Adrenal gland (tissue), 12 donors: ENCODE measurements around the gene MPL. TPM values are rescaled to one million over a fixed set of nuclear protein-coding genes. Genes with fewer than 3 reads are reported as not detected.
A peak's percentile ranks its signal among the peaks of the same experiment; 100 is the strongest.

Experiments
- DNase-seq, 7 donors: peaks; one replicate each; pipeline ENCODE4 v3.0.0-alpha.2; 2019 to 2020
- H3K27ac ChIP-seq, 5 donors: fragments of 200-600 bp; sonication (generic) in 4 of 5; 1 replicate in 3 of 5; 2 replicates in 2 of 5; pipeline versions ENCODE4 v1.5.1 to v1.8.0; 2016 to 2020; ENCODE audit warnings: mild to moderate bottlenecking in 1 of 5
- H3K27me3 ChIP-seq: fragments of 200-600 bp; 2 replicates; pipeline ENCODE4 v1.8.0; 2021
- H3K36me3 ChIP-seq, 2 donors: fragments of 200-600 bp; replicated peaks in 1 of 2; 1 replicate in 1 of 2; 2 replicates in 1 of 2; pipeline versions ENCODE4 v1.5.1 to v1.8.0; 2018 to 2022
- H3K4me1 ChIP-seq, 2 donors: fragments of 200-600 bp; replicated peaks in 1 of 2; 1 replicate in 1 of 2; 2 replicates in 1 of 2; pipeline versions ENCODE4 v1.5.1 to v1.8.0; 2018 to 2021
- H3K4me3 ChIP-seq, 4 donors: fragments of 200-600 bp; sonication (generic) in 3 of 4; one replicate each; pipeline ENCODE4 v1.5.1; 2016 to 2018
- H3K9me3 ChIP-seq, 3 donors: fragments of 200-600 bp; sonication (generic) in 1 of 3; replicated peaks in 1 of 3; 1 replicate in 2 of 3; 2 replicates in 1 of 3; pipeline versions ENCODE4 v1.5.1 to v1.8.0; 2016 to 2021
- POLR2A ChIP-seq, 2 donors: fragments of 450-650 bp; IDR thresholded peaks; one replicate each; pipeline ENCODE4 v1.6.1; 2017; ENCODE audit warnings: antibody characterized with exemption in 2 of 2, mild to moderate bottlenecking in 2 of 2, moderate library complexity in 1 of 2
- WGBS, 4 donors: extraction: QIAGEN DNeasy Blood & Tissue Kit in 2 of 4; methylation state at CpG; one replicate each; pipeline versions ENCODE4 v1.1.5 to v1.1.7; 2013 to 2017; 5-methylcytosine and 5-hydroxymethylcytosine counted together
- intact Hi-C, 2 donors: fragments of 100-400 bp; cut with DNase I; formaldehyde crosslinking; loops; one replicate each; pipeline versions ENCODE4 v1.14.1 to v1.15.0; 2022 to 2023
- polyA plus RNA-seq, 3 donors: library from polyadenylated mRNA; stranded (reverse); fragments of 200-250 nt in 2 of 3; fragments of 350-450 nt in 1 of 3; fragmentation: Illumina TruSeq in 1 of 3; extraction: RNeasy Lipid Tissue Mini Kit (QIAGEN cat#74804) in 1 of 3; gene quantifications; one replicate each; pipeline ENCODE4 v1.2.3, GENCODE V29; 2013 to 2014
- total RNA-seq, 9 donors: library from RNA; depleted of rRNA in 4 of 9; stranded (reverse); fragments of >200 nt in 4 of 9; fragments of 120-200 nt in 1 of 9; fragmentation: NEBNext Ultra II Directional in 1 of 9; extraction: Animal tissue kit (Norgen Biotek cat#: 25700) in 1 of 9; gene quantifications; one replicate each; pipeline versions ENCODE4 v1.1.0 to v1.2.4, GENCODE V29; 2013 to 2023
- TF ChIP-seq, protein P1 (sequence below), 6 experiments: fragments of 450-650 bp in 4 of 6; fragments of 200-600 bp in 2 of 6; sonication (generic) in 1 of 6; IDR thresholded peaks; 1 replicate in 5 of 6; 2 replicates in 1 of 6; pipeline versions ENCODE4 v1.5.1 to v1.8.0; 2016 to 2021; ENCODE audit warnings: antibody characterized with exemption in 6 of 6, mild to moderate bottlenecking in 2 of 6, moderate library complexity in 1 of 6
- donor health status: healthy with polysubstance abuse.
- donor health status: Bipolar disorder and iron deficiency.
- donor health status: DM: yes; HTN: yes; CAD: no.
- donor health status: DM: no; HTN: no; CAD: no.
- donor health status: DM: no; HTN: no; CAD: no.
- donor health status: DM: yes; HTN: yes; CAD: no.

Gene MPL
- total and polyA plus RNA-seq, 12 donors: 0.11 to 0.61 (median 0.31) TPM; not detected in 6

GRCh38 chr1:43389326-43390313 is 52.0 kb downstream of the MPL start, which contains the start of the genes MED8 and SZT2:
MED8 (minus strand) TSS chr1:43389800; CDS start chr1:43389764, 36 bp downstream.
SZT2 (plus strand) TSS chr1:43389899; CDS start chr1:43389969, 70 bp downstream.
- peak within 1 kb of the TSS; percentile 65 to 93 (median 86) for H3K4me3 ChIP-seq
- WGBS, 4 donors: 0 to 1% (median 0%) methylated on average over 43 to 65 of the region's 65 CpGs
- peak within 1 kb of the TSS; percentile 51 to 88 (median 67) for H3K27ac ChIP-seq
- intact Hi-C loops: no loop called here
- no peaks in the 10 kb centered on the region for H3K27me3 ChIP-seq
- peak; percentile 96 to 99 (median 96) for DNase-seq
- no peaks in the 10 kb centered on the region for H3K9me3 ChIP-seq
- H3K36me3 ChIP-seq: peaks cover 0 to 31% of the 10 kb centered on the region in 2 donors
- H3K4me1 ChIP-seq: peaks cover 16 to 27% of the 10 kb centered on the region in 2 donors
- TF ChIP-seq, protein P1, sequence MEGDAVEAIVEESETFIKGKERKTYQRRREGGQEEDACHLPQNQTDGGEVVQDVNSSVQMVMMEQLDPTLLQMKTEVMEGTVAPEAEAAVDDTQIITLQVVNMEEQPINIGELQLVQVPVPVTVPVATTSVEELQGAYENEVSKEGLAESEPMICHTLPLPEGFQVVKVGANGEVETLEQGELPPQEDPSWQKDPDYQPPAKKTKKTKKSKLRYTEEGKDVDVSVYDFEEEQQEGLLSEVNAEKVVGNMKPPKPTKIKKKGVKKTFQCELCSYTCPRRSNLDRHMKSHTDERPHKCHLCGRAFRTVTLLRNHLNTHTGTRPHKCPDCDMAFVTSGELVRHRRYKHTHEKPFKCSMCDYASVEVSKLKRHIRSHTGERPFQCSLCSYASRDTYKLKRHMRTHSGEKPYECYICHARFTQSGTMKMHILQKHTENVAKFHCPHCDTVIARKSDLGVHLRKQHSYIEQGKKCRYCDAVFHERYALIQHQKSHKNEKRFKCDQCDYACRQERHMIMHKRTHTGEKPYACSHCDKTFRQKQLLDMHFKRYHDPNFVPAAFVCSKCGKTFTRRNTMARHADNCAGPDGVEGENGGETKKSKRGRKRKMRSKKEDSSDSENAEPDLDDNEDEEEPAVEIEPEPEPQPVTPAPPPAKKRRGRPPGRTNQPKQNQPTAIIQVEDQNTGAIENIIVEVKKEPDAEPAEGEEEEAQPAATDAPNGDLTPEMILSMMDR (IDR thresholded peaks at IDR 0.05): peak in 1 of 6 experiments; percentile 2
- peak; percentile 58 to 72 for TF ChIP-seq POLR2A (IDR thresholded peaks at IDR 0.05)

DNA sequence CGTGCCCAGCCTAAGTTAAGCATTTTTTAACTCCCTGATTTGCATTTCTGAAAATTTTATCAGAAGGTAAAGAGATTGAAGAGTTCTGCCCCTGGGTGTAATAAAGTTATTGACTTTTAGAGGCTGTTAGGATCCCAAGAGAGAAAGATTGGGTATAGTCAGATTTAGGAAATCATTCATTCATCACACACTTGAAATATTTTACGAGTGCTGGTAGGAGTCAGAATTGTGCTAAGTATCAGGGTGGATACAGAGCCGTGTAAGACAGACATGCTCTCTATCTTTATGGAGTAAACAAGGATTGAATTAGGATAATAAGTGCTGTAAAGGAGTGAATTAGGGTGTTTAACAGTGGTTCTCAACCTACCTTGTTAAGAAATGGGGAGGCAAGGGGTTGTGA is 55.1 kb downstream of the MPL start:
- H3K27ac ChIP-seq: no peak overlapping the region
- no peaks in the 10 kb centered on the region for H3K27me3 ChIP-seq
- H3K4me1 ChIP-seq: peaks cover 16 to 25% of the 10 kb centered on the region in 2 donors
- no peak for DNase-seq
- no peak for TF ChIP-seq POLR2A (IDR thresholded peaks at IDR 0.05)
- TF ChIP-seq, protein P1 (IDR thresholded peaks at IDR 0.05): no peak
- H3K9me3 ChIP-seq: no peaks in the 10 kb centered on the region
- peaks cover 0 to 12% of the 10 kb centered on the region in 2 donors for H3K36me3 ChIP-seq
- WGBS, 4 donors: 73 to 88% (median 85%) methylated on average over 3 of the region's 3 CpGs
- H3K4me3 ChIP-seq: no peak overlapping the region
- intact Hi-C loops: no loop called here

DNA sequence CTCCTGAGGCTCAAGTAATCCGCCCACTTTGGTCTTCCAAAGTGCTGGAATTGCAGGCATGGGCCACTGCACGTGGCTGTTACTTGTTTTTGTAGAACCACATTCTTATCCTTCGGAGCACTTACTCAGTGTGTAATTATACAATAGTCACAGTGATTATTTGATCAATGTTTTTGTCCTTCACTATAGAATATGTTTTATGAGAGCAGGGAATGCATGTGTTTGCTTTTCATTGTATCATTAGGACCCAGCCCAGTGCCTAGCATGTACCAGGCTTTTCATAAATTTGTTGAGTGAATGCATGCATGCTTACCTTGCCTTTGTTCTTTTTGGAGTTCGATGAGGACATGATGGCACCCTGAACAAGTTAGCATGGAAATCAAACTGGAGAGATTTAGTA is 57.9 kb downstream of the MPL start:
- peaks cover 0 to 12% of the 10 kb centered on the region in 2 donors for H3K36me3 ChIP-seq
- H3K4me1 ChIP-seq: peaks cover 8 to 15% of the 10 kb centered on the region in 2 donors
- no peak for DNase-seq
- H3K9me3 ChIP-seq: no peaks in the 10 kb centered on the region
- no peak for TF ChIP-seq POLR2A (IDR thresholded peaks at IDR 0.05)
- TF ChIP-seq, protein P1 (IDR thresholded peaks at IDR 0.05): no peak
- intact Hi-C loops: no loop called here
- H3K27ac ChIP-seq: no peak overlapping the region
- H3K4me3 ChIP-seq: no peak overlapping the region
- WGBS, 4 donors: 93 to 98% (median 93%) methylated on average over 4 of the region's 4 CpGs
- no peaks in the 10 kb centered on the region for H3K27me3 ChIP-seq

DNA sequence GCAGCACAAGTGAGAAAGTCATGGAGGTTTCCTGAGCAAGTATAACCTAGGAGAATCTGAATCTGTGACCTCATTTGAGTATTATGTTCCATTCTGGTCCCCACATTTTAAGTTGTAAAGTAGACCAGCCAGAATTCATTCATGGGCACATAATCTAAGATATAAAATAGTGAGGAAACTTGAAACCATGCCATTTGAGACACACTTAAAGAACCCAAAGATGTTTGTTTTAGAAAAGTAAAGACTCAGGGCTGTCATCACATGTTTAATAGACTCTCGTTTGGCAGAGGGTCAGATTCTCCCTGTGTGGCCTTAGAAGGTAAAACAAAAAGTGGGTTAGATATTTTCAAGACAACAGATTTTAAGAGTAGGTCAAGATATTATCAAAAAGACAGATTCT is 58.4 kb downstream of the MPL start:
- H3K9me3 ChIP-seq: no peaks in the 10 kb centered on the region
- peaks cover 5 to 15% of the 10 kb centered on the region in 2 donors for H3K4me1 ChIP-seq
- TF ChIP-seq POLR2A (IDR thresholded peaks at IDR 0.05): no peak
- TF ChIP-seq, protein P1 (IDR thresholded peaks at IDR 0.05): no peak
- H3K27me3 ChIP-seq: no peaks in the 10 kb centered on the region
- DNase-seq: no peak
- intact Hi-C loops: no loop called here
- no peak overlapping the region for H3K4me3 ChIP-seq
- H3K27ac ChIP-seq: no peak overlapping the region
- H3K36me3 ChIP-seq: peaks cover 0 to 12% of the 10 kb centered on the region in 2 donors
- 55 to 75% (median 68%) methylated on average over 1 of the region's 1 CpG for WGBS, 4 donors
